HEK293 (cell line): ENCODE measurements around the gene SLC26A5.

ENCODE experiments used
- CTCF ChIA-PET: fragments of 350-600 bp; formaldehyde crosslinking; extraction: SDS; loops from one replicate; lab custom pipeline; 2021; ENCODE audit warnings: antibody characterized with exemption; lab: Yijun Ruan, JAX
- POLR2A ChIA-PET: fragments of 300-600 bp; formaldehyde crosslinking; extraction: SDS; loops from one replicate; lab custom pipeline; 2020; ENCODE audit warnings: antibody characterized with exemption, inconsistent platforms; lab: Yijun Ruan, JAX
- H3K27ac ChIP-seq: fragments of 200-500 bp; sonication (Bioruptor generic); 2 replicates; pipeline ENCODE4 v1.5.1; 2014; ENCODE audit warnings: low read depth, low read length, control low read depth, inconsistent platforms; ENCODE audit errors: extremely low read depth
- H3K36me3 ChIP-seq, 2 experiments: fragments of 200-500 bp in 1 of 2; sonication (Bioruptor generic) in 1 of 2; 1 replicate in 1 of 2; 2 replicates in 1 of 2; pipeline ENCODE4 v1.5.1; 2014 to 2017; ENCODE audit warnings: inconsistent platforms in 2 of 2, low read length in 2 of 2; ENCODE audit not compliant: control insufficient read depth in 2 of 2, insufficient read depth in 1 of 2
- H3K4me1 ChIP-seq: fragments of 200-500 bp; sonication (Bioruptor generic); 2 replicates; pipeline ENCODE4 v1.5.1; 2014; ENCODE audit warnings: mild to moderate bottlenecking, low read length, inconsistent platforms; ENCODE audit not compliant: control insufficient read depth, insufficient read depth
- H3K4me3 ChIP-seq: 2 replicates; pipeline ENCODE4 v1.5.1; 2011; ENCODE audit warnings: low read depth, mild to moderate bottlenecking, control low read depth, low read length, moderate library complexity
- H3K9me3 ChIP-seq: fragments of 200-500 bp; sonication (Bioruptor generic); 2 replicates; pipeline ENCODE4 v1.5.1; 2014; ENCODE audit warnings: low read depth, low read length, inconsistent platforms; ENCODE audit not compliant: control insufficient read depth, insufficient read depth
- HIC1 ChIP-seq: fragments of 450-650 bp; formaldehyde crosslinking; IDR thresholded peaks from 2 replicates; pipeline ENCODE4 v1.5.1; 2016; ENCODE audit warnings: missing biosample characterization, missing genetic modification characterization
- MYNN ChIP-seq: fragments of 450-650 bp; formaldehyde crosslinking; IDR thresholded peaks from 2 replicates; pipeline ENCODE4 v1.5.1; 2016; ENCODE audit warnings: missing biosample characterization, missing genetic modification characterization, borderline replicate concordance
- PRDM10 ChIP-seq: fragments of 450-650 bp; formaldehyde crosslinking; IDR thresholded peaks from 2 replicates; pipeline ENCODE4 v1.5.1; 2016; ENCODE audit warnings: missing biosample characterization, missing genetic modification characterization
- PRDM6 ChIP-seq: fragments of 450-650 bp; formaldehyde crosslinking; IDR thresholded peaks from 2 replicates; pipeline ENCODE4 v1.5.1; 2017; ENCODE audit warnings: missing biosample characterization, missing genetic modification characterization
- SP2 ChIP-seq: fragments of 450-650 bp; formaldehyde crosslinking; IDR thresholded peaks from 2 replicates; pipeline ENCODE4 v1.5.1; 2016; ENCODE audit warnings: missing biosample characterization, missing genetic modification characterization
- YY1 ChIP-seq: fragments of 450-650 bp; formaldehyde crosslinking; IDR thresholded peaks from 2 replicates; pipeline ENCODE4 v1.5.1; 2018; ENCODE audit warnings: missing biosample characterization, missing genetic modification characterization
- ZBTB48 ChIP-seq: fragments of 450-650 bp; formaldehyde crosslinking; IDR thresholded peaks from 2 replicates; pipeline ENCODE4 v1.5.1; 2016; ENCODE audit warnings: missing biosample characterization, missing genetic modification characterization
- ZFP69B ChIP-seq: fragments of 450-650 bp; formaldehyde crosslinking; IDR thresholded peaks from 2 replicates; pipeline ENCODE4 v1.5.1; 2016; ENCODE audit warnings: missing biosample characterization, missing genetic modification characterization
- ZNF132 ChIP-seq: fragments of 450-650 bp; formaldehyde crosslinking; IDR thresholded peaks from 2 replicates; pipeline ENCODE4 v1.5.1; 2017; ENCODE audit warnings: missing biosample characterization, missing genetic modification characterization, borderline replicate concordance
- ZNF2 ChIP-seq: fragments of 450-650 bp; formaldehyde crosslinking; IDR thresholded peaks from 2 replicates; pipeline ENCODE4 v1.5.1; 2016; ENCODE audit warnings: missing biosample characterization, missing genetic modification characterization
- ZNF335 ChIP-seq: fragments of 450-650 bp; formaldehyde crosslinking; conservative IDR thresholded peaks from 2 replicates; pipeline ENCODE4 v1.5.1; 2016; ENCODE audit warnings: missing biosample characterization, missing genetic modification characterization
- ZNF341 ChIP-seq: fragments of 450-650 bp; formaldehyde crosslinking; IDR thresholded peaks from 2 replicates; pipeline ENCODE4; 2016; ENCODE audit warnings: low read depth, missing biosample characterization, missing genetic modification characterization
- ZNF585B ChIP-seq: fragments of 450-650 bp; formaldehyde crosslinking; IDR thresholded peaks from 2 replicates; pipeline ENCODE4 v1.5.1; 2016; ENCODE audit warnings: missing biosample characterization, missing genetic modification characterization
- ZNF600 ChIP-seq: fragments of 450-650 bp; formaldehyde crosslinking; IDR thresholded peaks from 2 replicates; pipeline ENCODE4 v1.5.1; 2016; ENCODE audit warnings: missing biosample characterization, missing genetic modification characterization
- ZNF660 ChIP-seq: fragments of 450-650 bp; IDR thresholded peaks from 2 replicates; pipeline ENCODE4 v1.5.1; 2018; ENCODE audit warnings: missing biosample characterization, mild to moderate bottlenecking, missing genetic modification characterization
- ZNF692 ChIP-seq: fragments of 450-650 bp; formaldehyde crosslinking; IDR thresholded peaks from 2 replicates; pipeline ENCODE4 v1.5.1; 2016; ENCODE audit warnings: missing biosample characterization, missing genetic modification characterization
- ZSCAN4 ChIP-seq: fragments of 450-650 bp; formaldehyde crosslinking; IDR thresholded peaks from 2 replicates; pipeline ENCODE4 v1.5.1; 2017; ENCODE audit warnings: missing biosample characterization, missing genetic modification characterization
- TF ChIP-seq, protein P1 (sequence below): fragments of 450-650 bp; formaldehyde crosslinking; IDR thresholded peaks from 2 replicates; pipeline ENCODE4 v1.5.1; 2016; ENCODE audit warnings: missing biosample characterization, missing genetic modification characterization
- TF ChIP-seq, protein P2 (sequence below): fragments of 450-650 bp; formaldehyde crosslinking; IDR thresholded peaks from 2 replicates; pipeline ENCODE4 v1.5.1; 2016; ENCODE audit warnings: missing biosample characterization, missing genetic modification characterization

SLC26A5 gene

DNA sequence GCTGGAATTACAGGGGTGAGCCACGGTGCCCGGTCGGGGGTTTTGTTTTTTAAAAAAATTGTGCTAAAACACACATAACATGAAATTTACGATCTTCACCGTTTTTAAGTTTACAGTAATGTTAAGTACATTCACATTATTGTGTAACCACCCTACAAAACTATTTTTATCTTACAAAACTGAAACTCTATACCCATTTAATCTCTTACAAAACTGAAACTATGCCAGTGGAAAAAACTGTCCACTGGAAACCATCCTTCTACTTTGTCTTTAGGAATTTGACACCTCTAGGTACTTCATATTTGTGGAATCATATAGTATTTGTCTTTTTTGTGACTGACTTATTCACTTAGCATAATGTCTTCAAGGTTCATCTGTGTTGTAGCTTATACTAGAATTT lies 99.6 kb downstream of the SLC26A5 start:
- Histone ChIP-seq H3K36me3 (peaks cover 13 to 15% of the 10 kb centered on the region in 2 experiments), H3K4me3 (no peak overlapping the region), H3K27ac (no peak overlapping the region), H3K9me3 (no peaks in the 10 kb centered on the region), H3K4me1 (peaks cover 2% of the 10 kb centered on the region)
- TF ChIP-seq ZNF335 (tag by site-specific recombination): 0 out of 2 replicates have a peak, but pooled peaks have one; percentile 17
- TF ChIP-seq ZBTB48 (tag by site-specific recombination): no peak
- no peak for TF ChIP-seq ZNF692 (tag by site-specific recombination)
- 0 out of 2 replicates have a peak, but pooled peaks have one; percentile 14 for TF ChIP-seq ZSCAN4
- TF ChIP-seq PRDM6 (tag by site-specific recombination): peak; percentile 35; the same call in 1 of the 2 replicates
- POLR2A ChIA-PET: no interaction called here
- CTCF ChIA-PET: interaction anchor here (0.6 kb wide), 1 partner anchor 333 kb away, joined by 3 read pairs; no protein-coding TSS in a partner anchor

DNA sequence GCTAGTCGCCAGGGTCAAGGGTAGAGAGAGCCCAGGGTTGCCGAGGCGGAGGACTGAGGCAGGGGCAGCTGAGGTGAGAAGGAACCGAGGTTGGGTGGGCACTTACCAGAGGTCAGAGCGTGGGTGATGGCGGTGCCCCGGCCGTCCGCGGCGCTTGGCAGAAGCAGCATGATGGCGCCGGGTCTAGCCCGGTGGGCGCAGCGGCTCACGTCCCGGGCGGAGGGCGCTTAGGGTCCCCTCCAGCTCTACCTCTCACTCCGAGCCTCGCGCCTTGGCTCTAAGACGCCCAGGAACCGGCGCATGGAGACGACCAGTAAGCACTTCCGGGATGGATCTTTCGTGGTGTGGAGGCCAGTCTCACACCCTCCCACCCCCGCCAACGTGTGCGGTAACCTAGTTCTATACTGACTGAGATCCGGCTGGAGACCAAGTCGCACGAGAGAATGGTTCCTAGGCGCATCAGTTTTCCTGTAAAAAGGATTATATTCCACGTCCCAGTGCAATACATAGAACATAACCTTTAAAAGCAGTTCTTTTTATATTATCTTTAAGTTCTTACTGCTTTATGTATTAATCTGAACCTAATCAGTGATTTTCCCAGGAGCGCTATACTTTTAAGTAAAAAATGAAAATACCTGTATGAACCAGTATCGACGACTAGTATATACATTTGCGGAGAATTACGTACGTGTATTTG lies 101.4 kb downstream of the SLC26A5 start, which contains the start of gene DNAJC2:
TSS of gene DNAJC2 (minus strand) at position 315 of the 697 bp plus-strand sequence. CDS start at position 170, 145 bp downstream.
- POLR2A ChIA-PET: no interaction called here
- H3K4me1 ChIP-seq: peaks cover 2% of the 10 kb centered on the region
- peak within 1 kb of the TSS; percentile 54; the same call in 1 of the 2 replicates for H3K27ac ChIP-seq
- peaks cover 12 to 23% of the 10 kb centered on the region in 2 experiments for H3K36me3 ChIP-seq
- no peaks in the 10 kb centered on the region for H3K9me3 ChIP-seq
- CTCF ChIA-PET: no interaction called here
- H3K4me3 ChIP-seq: peak within 1 kb of the TSS; percentile 85
- TF ChIP-seq ZNF585B (tag by site-specific recombination) (no peak), ZNF660 (peak; percentile 99), ZNF2 (tag by site-specific recombination) (peak; percentile 84), ZFP69B (tag by site-specific recombination) (peak; percentile 63; the same call in 1 of the 2 replicates), HIC1 (tag by site-specific recombination) (peak; percentile 60), SP2 (tag by site-specific recombination) (peak; percentile 72), MYNN (tag by site-specific recombination) (0 out of 2 replicates have a peak, but pooled peaks have one; percentile 10), ZNF132 (no peak), PRDM10 (peak; percentile 89), ZNF341 (tag by site-specific recombination) (peak; percentile 57), ZNF600 (tag by site-specific recombination) (peak; percentile 96), YY1 (tag by site-specific recombination) (peak; percentile 85)
- TF ChIP-seq, protein P1, sequence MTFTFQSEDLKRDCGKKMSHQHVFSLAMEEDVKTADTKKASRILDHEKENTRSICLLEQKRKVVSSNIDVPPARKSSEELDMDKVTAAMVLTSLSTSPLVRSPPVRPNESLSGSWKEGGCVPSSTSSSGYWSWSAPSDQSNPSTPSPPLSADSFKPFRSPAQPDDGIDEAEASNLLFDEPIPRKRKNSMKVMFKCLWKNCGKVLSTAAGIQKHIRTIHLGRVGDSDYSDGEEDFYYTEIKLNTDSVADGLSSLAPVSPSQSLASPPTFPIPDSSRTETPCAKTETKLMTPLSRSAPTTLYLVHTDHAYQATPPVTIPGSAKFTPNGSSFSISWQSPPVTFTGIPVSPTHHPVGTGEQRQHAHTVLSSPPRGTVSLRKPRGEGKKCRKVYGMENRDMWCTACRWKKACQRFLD (tag by site-specific recombination): 0 out of 2 replicates have a peak, but pooled peaks have one; percentile 11
- TF ChIP-seq, protein P2, sequence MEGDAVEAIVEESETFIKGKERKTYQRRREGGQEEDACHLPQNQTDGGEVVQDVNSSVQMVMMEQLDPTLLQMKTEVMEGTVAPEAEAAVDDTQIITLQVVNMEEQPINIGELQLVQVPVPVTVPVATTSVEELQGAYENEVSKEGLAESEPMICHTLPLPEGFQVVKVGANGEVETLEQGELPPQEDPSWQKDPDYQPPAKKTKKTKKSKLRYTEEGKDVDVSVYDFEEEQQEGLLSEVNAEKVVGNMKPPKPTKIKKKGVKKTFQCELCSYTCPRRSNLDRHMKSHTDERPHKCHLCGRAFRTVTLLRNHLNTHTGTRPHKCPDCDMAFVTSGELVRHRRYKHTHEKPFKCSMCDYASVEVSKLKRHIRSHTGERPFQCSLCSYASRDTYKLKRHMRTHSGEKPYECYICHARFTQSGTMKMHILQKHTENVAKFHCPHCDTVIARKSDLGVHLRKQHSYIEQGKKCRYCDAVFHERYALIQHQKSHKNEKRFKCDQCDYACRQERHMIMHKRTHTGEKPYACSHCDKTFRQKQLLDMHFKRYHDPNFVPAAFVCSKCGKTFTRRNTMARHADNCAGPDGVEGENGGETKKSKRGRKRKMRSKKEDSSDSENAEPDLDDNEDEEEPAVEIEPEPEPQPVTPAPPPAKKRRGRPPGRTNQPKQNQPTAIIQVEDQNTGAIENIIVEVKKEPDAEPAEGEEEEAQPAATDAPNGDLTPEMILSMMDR (tag by site-specific recombination): 0 out of 2 replicates have a peak, but pooled peaks have one; percentile 5
